Measurements from ENCODE around the gene PCSK6.

The PCSK6 gene

DNA sequence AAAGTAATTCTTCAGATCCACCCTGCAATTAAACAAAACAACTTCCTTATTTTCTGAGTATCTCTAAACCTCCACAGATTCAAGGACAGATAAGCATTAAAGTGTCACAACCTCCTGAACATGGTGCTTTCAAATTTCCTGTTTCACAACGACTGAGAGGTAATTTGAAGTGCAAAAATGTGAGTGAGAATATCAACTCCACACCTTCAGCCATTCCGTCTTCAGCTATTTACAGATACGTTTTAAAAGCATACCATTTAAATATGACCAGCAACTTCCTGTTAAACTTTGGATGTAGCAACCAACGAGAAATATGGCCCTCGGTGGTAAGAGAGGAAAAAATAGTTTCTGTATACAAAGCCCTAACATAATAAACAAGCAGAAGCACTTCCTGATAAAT, 32.1 kb upstream of the PCSK6 start:
- DNase-seq (ENCODE audit: low read depth), result no peak
- H3K4me1 ChIP-seq (ENCODE audit: control insufficient read depth, insufficient read depth, low read length), result no peaks in the 10 kb centered on the region
- H3K36me3 ChIP-seq (ENCODE audit: control insufficient read depth, insufficient read depth, low read length, severe bottlenecking), result no peaks in the 10 kb centered on the region
- no peak overlapping the region for H3K9ac ChIP-seq (ENCODE audit: low read length)
- H3K4me3 ChIP-seq (ENCODE audit: low read length), result no peak overlapping the region
- H3K27me3 ChIP-seq (replicated peaks; ENCODE audit: control insufficient read depth, insufficient read depth, low read length), result peaks cover 29% of the 10 kb centered on the region
- H3K9me3 ChIP-seq (ENCODE audit: control insufficient read depth, low read length), result peaks cover 32% of the 10 kb centered on the region

DNA sequence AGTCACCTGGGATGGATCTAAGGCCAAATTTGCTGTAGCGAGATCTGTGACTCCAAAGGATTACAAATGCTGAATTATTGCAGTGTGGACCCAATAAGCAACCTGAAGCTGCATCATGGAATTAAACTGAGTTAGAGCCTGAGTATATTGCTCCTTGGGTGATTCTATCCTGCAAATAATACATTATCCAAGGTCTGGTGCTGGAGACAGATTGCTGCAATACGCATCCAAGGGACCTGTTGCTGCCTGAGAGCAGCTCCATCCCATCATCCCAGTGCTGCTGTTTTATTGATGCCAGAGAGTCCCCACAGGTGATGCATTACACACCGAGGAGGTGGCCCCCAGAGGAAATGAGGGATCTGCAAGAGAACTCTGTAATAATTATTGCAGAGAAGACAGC, 31.6 kb upstream of the PCSK6 start:
- no peak overlapping the region for H3K9ac ChIP-seq (ENCODE audit: low read length)
- peaks cover 26% of the 10 kb centered on the region for H3K27me3 ChIP-seq (replicated peaks; ENCODE audit: control insufficient read depth, insufficient read depth, low read length)
- H3K36me3 ChIP-seq (ENCODE audit: control insufficient read depth, insufficient read depth, low read length, severe bottlenecking), result no peaks in the 10 kb centered on the region
- no peak overlapping the region for H3K4me3 ChIP-seq (ENCODE audit: low read length)
- peaks cover 37% of the 10 kb centered on the region for H3K9me3 ChIP-seq (ENCODE audit: control insufficient read depth, low read length)
- no peaks in the 10 kb centered on the region for H3K4me1 ChIP-seq (ENCODE audit: control insufficient read depth, insufficient read depth, low read length)
- DNase-seq (ENCODE audit: low read depth), result no peak

DNA sequence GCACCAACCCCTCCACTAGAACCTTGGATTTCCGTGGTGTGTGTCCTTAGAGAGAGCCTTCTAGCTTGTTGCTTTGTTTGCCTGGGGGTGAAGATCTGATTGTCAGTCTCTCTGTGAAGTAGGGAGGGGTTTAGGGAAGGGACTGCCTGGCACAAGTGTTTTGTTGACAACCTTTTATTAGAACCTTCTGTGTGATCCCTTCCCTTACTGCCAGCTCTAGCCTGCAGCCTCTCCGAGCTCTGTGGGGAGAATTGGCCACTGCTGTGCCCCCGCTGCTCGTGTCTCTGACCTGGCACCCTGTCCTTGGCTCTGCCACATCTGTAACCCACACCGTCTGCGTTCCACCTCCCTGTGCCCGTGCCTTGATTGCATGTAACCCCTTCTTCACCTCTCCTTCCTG, 30.9 kb upstream of the PCSK6 start:
- Histone ChIP-seq H3K27me3 (replicated peaks; ENCODE audit: control insufficient read depth, insufficient read depth, low read length) (peaks cover 26% of the 10 kb centered on the region), H3K4me1 (ENCODE audit: control insufficient read depth, insufficient read depth, low read length) (no peaks in the 10 kb centered on the region)
- DNase-seq (ENCODE audit: low read depth), result no peak

DNA sequence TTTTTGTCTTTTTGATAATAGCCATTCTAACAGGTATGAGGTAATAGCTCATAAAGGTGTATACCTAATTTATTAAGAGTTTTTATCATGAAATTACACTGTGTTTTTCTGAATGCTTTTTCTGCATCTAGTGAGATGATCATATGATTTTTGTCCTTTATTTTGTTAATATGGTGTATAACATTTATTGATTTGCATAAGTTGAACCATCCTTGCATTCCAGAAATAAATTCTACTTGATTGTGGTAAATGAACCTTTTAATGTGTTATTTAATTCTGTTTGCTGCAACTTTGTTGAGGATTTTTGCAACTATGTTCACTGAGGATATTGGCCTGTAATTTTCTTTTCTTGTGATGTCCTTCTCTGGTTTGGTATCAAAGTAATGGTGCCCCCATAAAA, 28.0 kb upstream of the PCSK6 start:
- H3K27me3 ChIP-seq (replicated peaks; ENCODE audit: control insufficient read depth, insufficient read depth, low read length), result peaks cover 8% of the 10 kb centered on the region
- no peak for DNase-seq (ENCODE audit: low read depth)
- H3K36me3 ChIP-seq (ENCODE audit: control insufficient read depth, insufficient read depth, low read length, severe bottlenecking), result no peaks in the 10 kb centered on the region
- peaks cover 49% of the 10 kb centered on the region for H3K9me3 ChIP-seq (ENCODE audit: control insufficient read depth, low read length)
- no peak overlapping the region for H3K4me3 ChIP-seq (ENCODE audit: low read length)
- H3K4me1 ChIP-seq (ENCODE audit: control insufficient read depth, insufficient read depth, low read length), result no peaks in the 10 kb centered on the region
- no peak overlapping the region for H3K9ac ChIP-seq (ENCODE audit: low read length)

More for the DNA sequence above, 30.9 kb upstream of the PCSK6 start:
- H3K36me3 ChIP-seq (ENCODE audit: control insufficient read depth, insufficient read depth, low read length, severe bottlenecking), result no peaks in the 10 kb centered on the region
- peaks cover 44% of the 10 kb centered on the region for H3K9me3 ChIP-seq (ENCODE audit: control insufficient read depth, low read length)
- no peak overlapping the region for H3K9ac ChIP-seq (ENCODE audit: low read length)
- no peak overlapping the region for H3K4me3 ChIP-seq (ENCODE audit: low read length)

DNA sequence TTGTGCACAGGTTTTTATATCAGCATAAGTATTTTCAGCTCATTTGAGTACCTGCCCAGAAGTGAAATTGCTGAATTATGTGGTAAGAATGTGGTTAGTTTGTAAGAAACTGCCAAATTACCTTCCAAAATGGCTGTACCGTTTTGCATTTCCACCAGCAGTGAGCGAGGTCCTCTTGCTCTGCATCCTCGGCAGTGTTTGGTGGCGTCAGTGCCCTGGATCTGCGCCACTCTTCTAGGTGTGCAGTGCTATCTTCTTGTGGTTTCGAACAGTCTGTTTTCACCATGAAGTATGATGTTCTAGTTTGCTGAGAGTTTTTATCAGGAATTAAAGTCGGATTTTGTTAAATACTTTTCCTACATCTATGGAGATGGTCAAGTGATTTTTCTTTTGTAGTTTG, 24.8 kb upstream of the PCSK6 start:
- Histone ChIP-seq H3K27me3 (replicated peaks; ENCODE audit: control insufficient read depth, insufficient read depth, low read length) (no peaks in the 10 kb centered on the region), H3K9me3 (ENCODE audit: control insufficient read depth, low read length) (peaks cover 40% of the 10 kb centered on the region), H3K9ac (ENCODE audit: low read length) (no peak overlapping the region), H3K4me1 (ENCODE audit: control insufficient read depth, insufficient read depth, low read length) (peaks cover 3% of the 10 kb centered on the region), H3K4me3 (ENCODE audit: low read length) (no peak overlapping the region), H3K36me3 (ENCODE audit: control insufficient read depth, insufficient read depth, low read length, severe bottlenecking) (no peaks in the 10 kb centered on the region)
- no peak for DNase-seq (ENCODE audit: low read depth)

DNA sequence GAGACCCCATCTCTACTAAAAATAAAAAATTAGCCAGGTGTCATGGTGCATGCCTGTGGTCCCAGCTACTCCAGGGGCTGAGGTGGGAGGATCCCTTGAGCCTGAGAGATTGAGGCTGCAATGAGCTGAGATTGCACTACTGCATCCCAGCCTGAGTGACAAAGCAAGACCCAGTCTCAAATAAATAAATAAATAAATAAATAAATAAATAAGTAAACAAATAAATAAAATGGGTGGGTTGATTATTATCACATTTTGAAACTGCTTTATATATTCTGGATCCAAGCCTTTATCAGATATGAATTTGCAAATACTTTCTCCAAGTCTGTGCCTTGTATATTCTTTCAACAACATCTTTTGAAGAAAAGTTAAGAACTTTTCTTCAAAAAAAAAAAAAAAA, 22.2 kb upstream of the PCSK6 start:
- H3K27me3 ChIP-seq (replicated peaks; ENCODE audit: control insufficient read depth, insufficient read depth, low read length), result no peaks in the 10 kb centered on the region
- H3K36me3 ChIP-seq (ENCODE audit: control insufficient read depth, insufficient read depth, low read length, severe bottlenecking), result no peaks in the 10 kb centered on the region
- peaks cover 19% of the 10 kb centered on the region for H3K9me3 ChIP-seq (ENCODE audit: control insufficient read depth, low read length)
- no peak for DNase-seq (ENCODE audit: low read depth)
- H3K4me3 ChIP-seq (ENCODE audit: low read length), result no peak overlapping the region
- no peak overlapping the region for H3K9ac ChIP-seq (ENCODE audit: low read length)
- H3K4me1 ChIP-seq (ENCODE audit: control insufficient read depth, insufficient read depth, low read length), result peaks cover 3% of the 10 kb centered on the region

DNA sequence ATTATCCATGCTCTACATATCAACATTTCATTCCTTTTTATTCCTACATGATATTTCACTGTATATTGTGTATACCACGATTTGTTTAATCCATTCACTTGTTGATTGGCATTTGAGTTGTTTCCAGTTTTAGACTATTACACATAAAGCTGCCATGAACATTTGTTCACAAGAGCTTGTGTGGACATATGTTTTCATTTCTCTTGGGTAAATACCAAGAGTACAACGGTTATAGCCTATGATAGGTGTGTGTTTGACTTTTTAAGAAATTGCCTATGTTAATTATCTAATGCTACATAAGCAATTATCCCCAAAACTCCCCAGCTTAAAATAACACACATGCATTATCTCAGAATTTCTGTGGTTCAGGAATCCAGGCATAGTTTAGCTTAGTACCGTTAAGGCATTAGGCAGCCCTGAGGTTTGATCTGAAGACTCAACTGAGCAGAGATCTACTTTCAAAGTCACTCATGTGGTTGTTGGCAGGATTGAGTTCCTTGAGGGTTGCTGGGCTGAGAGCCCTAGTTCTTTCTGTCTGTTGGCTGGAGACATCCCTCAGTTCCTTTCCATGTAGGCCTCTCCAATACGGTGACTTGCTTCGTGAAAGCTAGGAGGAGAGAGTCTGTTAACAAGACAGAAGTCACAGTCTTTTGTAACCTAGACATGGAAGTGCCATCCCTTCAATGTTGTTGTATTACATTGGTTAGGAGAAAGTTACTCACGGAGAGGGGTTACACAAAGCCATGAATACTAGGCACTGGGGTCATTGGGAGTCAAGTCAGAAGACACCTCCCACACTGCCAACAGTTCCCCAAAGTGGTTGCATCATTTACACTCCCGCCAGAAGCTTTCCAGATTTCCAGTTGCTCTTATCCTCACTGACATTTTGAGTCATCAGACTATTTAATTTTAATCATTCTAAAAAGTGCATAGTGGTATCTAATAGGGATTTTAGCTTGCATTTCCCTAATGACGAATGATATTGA, 21.0 kb upstream of the PCSK6 start:
- Histone ChIP-seq H3K9me3 (ENCODE audit: control insufficient read depth, low read length) (peaks cover 6% of the 10 kb centered on the region), H3K9ac (ENCODE audit: low read length) (no peak overlapping the region), H3K4me3 (ENCODE audit: low read length) (no peak overlapping the region), H3K27me3 (replicated peaks; ENCODE audit: control insufficient read depth, insufficient read depth, low read length) (no peaks in the 10 kb centered on the region), H3K36me3 (ENCODE audit: control insufficient read depth, insufficient read depth, low read length, severe bottlenecking) (no peaks in the 10 kb centered on the region), H3K4me1 (ENCODE audit: control insufficient read depth, insufficient read depth, low read length) (peaks cover 3% of the 10 kb centered on the region)
- no peak for DNase-seq (ENCODE audit: low read depth)

DNA sequence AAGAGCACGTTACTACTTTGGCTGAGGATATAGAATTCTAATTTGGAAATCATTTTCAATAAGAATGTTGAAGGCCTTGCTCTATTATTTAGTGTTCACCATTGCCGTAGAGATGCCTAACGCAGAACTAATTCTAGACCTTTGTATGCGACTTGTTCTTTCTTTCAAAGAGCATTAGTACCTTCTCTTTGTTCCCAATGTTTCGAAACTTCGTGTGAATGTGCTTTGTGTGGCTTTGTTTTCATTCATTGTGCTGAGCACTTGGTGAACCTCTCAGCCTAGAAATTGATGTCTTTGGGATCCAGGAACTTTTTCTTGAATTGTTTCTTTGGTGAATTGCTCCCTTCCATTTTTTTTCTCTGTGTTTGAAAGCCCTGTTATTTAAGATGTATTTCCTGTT, 19.8 kb upstream of the PCSK6 start:
- Histone ChIP-seq H3K4me3 (ENCODE audit: low read length) (no peak overlapping the region), H3K27me3 (replicated peaks; ENCODE audit: control insufficient read depth, insufficient read depth, low read length) (no peaks in the 10 kb centered on the region), H3K4me1 (ENCODE audit: control insufficient read depth, insufficient read depth, low read length) (peaks cover 3% of the 10 kb centered on the region), H3K9ac (ENCODE audit: low read length) (no peak overlapping the region), H3K36me3 (ENCODE audit: control insufficient read depth, insufficient read depth, low read length, severe bottlenecking) (no peaks in the 10 kb centered on the region), H3K9me3 (ENCODE audit: control insufficient read depth, low read length) (no peaks in the 10 kb centered on the region)
- no peak for DNase-seq (ENCODE audit: low read depth)

DNA sequence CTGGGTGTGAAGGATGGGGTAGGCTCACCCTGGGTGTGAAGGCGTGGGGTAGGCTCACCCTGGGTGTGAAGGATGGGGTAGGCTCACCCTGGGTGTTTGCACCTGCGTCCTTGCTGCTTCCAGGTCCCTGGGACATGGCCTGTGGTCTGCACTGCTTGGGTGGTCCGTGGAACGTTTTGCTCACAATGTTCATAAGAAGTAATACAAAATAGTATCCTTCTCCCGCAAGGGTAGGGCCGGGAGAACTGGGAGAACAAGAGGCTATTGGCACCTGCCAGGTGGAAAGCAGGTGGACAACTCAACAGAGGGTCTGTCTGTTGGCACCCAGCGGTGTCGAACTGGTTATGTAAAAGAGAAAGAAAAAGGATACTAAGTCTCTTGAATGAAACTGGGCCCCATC, 17.0 kb upstream of the PCSK6 start:
- peaks cover 7% of the 10 kb centered on the region for H3K27me3 ChIP-seq (replicated peaks; ENCODE audit: control insufficient read depth, insufficient read depth, low read length)
- DNase-seq (ENCODE audit: low read depth), result no peak
- no peaks in the 10 kb centered on the region for H3K9me3 ChIP-seq (ENCODE audit: control insufficient read depth, low read length)
- H3K4me1 ChIP-seq (ENCODE audit: control insufficient read depth, insufficient read depth, low read length), result peaks cover 4% of the 10 kb centered on the region
- no peaks in the 10 kb centered on the region for H3K36me3 ChIP-seq (ENCODE audit: control insufficient read depth, insufficient read depth, low read length, severe bottlenecking)
- no peak overlapping the region for H3K4me3 ChIP-seq (ENCODE audit: low read length)
- H3K9ac ChIP-seq (ENCODE audit: low read length), result no peak overlapping the region

DNA sequence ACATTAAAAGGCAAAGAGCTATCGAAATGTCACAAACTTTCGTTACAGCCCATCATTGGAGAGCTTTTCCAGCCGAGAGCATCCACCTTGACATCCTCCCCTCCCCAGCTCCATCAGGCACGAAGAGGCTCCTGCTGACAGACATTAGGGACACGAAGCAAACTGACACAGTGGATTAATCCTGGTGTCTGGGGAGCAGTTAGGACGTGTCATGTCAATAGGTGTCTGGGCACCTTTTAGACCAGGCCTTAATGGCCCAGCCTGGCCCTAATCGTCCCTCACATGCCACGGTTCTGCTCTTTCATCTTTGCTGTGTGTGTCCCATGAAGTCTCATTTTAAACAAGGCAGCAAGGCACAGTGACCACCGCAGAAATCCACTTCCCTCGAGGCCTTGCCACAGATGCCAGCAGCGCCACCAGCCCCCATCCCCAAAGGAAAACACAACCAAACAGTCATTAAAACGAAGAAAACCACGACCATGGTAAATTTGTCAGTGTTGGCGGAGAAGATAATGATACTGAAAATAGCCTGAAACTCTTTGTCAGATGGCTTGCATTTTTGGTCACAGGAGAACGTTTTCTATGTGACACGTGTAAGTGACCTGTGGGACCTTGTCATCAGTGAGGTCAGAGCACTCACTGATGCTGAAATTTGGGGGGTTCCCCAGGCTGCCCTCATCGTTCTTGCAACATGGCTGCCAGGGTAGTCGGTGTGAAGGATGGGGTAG, 16.3 kb upstream of the PCSK6 start:
- Histone ChIP-seq H3K9ac (ENCODE audit: low read length) (no peak overlapping the region), H3K9me3 (ENCODE audit: control insufficient read depth, low read length) (no peaks in the 10 kb centered on the region), H3K4me1 (ENCODE audit: control insufficient read depth, insufficient read depth, low read length) (peaks cover 8% of the 10 kb centered on the region), H3K4me3 (ENCODE audit: low read length) (no peak overlapping the region), H3K27me3 (replicated peaks; ENCODE audit: control insufficient read depth, insufficient read depth, low read length) (peaks cover 9% of the 10 kb centered on the region), H3K36me3 (ENCODE audit: control insufficient read depth, insufficient read depth, low read length, severe bottlenecking) (no peaks in the 10 kb centered on the region)
- no peak for DNase-seq (ENCODE audit: low read depth)

DNA sequence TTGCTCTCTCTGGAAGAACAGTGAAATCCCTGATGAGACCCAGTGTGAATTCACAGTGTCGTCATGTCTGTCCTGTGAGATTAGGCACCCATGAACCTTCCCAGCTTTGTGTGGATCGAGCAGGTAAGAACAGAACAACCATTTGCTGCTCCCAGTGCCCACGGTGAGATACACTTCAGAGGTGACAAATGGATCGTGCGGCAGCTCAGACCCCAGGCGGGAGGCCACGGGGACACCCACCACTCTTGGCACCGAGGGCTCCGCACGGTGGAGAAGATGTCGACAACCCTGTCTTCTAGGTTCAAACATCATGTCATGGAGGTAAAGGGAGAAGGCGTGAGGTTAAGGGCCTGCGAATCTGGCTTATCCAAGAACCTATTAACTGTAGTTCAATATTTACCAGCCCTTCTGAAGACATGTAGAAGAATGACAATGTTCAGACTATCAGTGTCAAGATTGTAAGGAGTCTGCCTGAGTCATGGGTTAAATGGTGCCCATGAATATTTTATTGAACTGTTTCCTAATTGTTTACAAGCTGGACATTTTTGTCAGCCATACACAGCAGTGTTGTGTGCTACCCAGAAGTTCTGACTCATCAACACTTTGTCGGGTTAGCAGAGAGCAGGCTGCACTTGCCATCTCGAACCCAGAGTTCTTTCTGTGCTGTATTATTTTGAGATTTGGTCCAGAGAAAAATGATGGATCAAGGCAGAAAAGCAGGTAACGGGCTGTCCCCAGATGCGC, 15.5 kb upstream of the PCSK6 start:
- no peaks in the 10 kb centered on the region for H3K9me3 ChIP-seq (ENCODE audit: control insufficient read depth, low read length)
- H3K27me3 ChIP-seq (replicated peaks; ENCODE audit: control insufficient read depth, insufficient read depth, low read length), result peaks cover 9% of the 10 kb centered on the region
- H3K4me3 ChIP-seq (ENCODE audit: low read length), result no peak overlapping the region
- peaks cover 5% of the 10 kb centered on the region for H3K4me1 ChIP-seq (ENCODE audit: control insufficient read depth, insufficient read depth, low read length)
- no peaks in the 10 kb centered on the region for H3K36me3 ChIP-seq (ENCODE audit: control insufficient read depth, insufficient read depth, low read length, severe bottlenecking)
- no peak for DNase-seq (ENCODE audit: low read depth)
- no peak overlapping the region for H3K9ac ChIP-seq (ENCODE audit: low read length)
